LNCaP clone FGC (cell line): ENCODE results near the gene ITM2C.

Experiments
- DNase-seq: peaks from one replicate; pipeline ENCODE4 v3.0.0-alpha.2; 2011; ENCODE audit warnings: low read depth
- H3K4me3 ChIP-seq: 2 replicates; pipeline ENCODE4 v1.5.1; 2011; ENCODE audit warnings: mild to moderate bottlenecking, low read depth, low read length, control low read depth
- CTCF ChIP-seq: IDR thresholded peaks from 2 replicates; pipeline ENCODE4 v1.5.1; 2012; ENCODE audit warnings: mild to moderate bottlenecking; ENCODE audit not compliant: control insufficient read depth, insufficient read depth; ENCODE audit errors: extremely low read depth

ITM2C gene

GRCh38 chr2:230864605-230865306 lies at the start of gene ITM2C:
TSS of gene ITM2C (plus strand) at chr2:230864942. CDS start at chr2:230865026, 84 bp downstream.
- DNase-seq, result no peak
- TF ChIP-seq CTCF, result peak; percentile 59
- H3K4me3 ChIP-seq, result peak within 1 kb of the TSS; percentile 64

GRCh38 chr2:230815088-230815487 lies 49.7 kb upstream of the ITM2C start:
- DNase-seq, result no peak
- no peak for TF ChIP-seq CTCF
- H3K4me3 ChIP-seq, result no peak overlapping the region

- TF ChIP-seq CTCF, result no peak
- H3K4me3 ChIP-seq, result no peak overlapping the region
- no peak for DNase-seq
Measured at GRCh38 chr2:230816735-230817134, 48.0 kb upstream of the ITM2C start.

GRCh38 chr2:230819433-230819832 lies 45.3 kb upstream of the ITM2C start:
- TF ChIP-seq CTCF, result no peak
- no peak for DNase-seq
- no peak overlapping the region for H3K4me3 ChIP-seq

- no peak for DNase-seq
- H3K4me3 ChIP-seq, result no peak overlapping the region
- TF ChIP-seq CTCF, result no peak
Measured at GRCh38 chr2:230821261-230821990, 43.3 kb upstream of the ITM2C start.

- no peak overlapping the region for H3K4me3 ChIP-seq
- TF ChIP-seq CTCF, result no peak
- DNase-seq, result no peak
Measured at GRCh38 chr2:230821991-230822520, 42.7 kb upstream of the ITM2C start.
